HG03025 (cell line): Measurements from ENCODE around the gene CTIF.
"Not testable (repeated sequence)": the region's sequence is repeated elsewhere in the genome, so short reads cannot be mapped to it uniquely, and the experiment has no call there.

ENCODE experiments used
- ATAC-seq: cut with Tn5 transposase; IDR thresholded peaks from one replicate; pipeline ENCODE4 v1.9.1; 2021; ENCODE audit warnings: mild to moderate bottlenecking, moderate library complexity; ENCODE audit not compliant: unreplicated experiment, low FRiP score

Gene CTIF

DNA sequence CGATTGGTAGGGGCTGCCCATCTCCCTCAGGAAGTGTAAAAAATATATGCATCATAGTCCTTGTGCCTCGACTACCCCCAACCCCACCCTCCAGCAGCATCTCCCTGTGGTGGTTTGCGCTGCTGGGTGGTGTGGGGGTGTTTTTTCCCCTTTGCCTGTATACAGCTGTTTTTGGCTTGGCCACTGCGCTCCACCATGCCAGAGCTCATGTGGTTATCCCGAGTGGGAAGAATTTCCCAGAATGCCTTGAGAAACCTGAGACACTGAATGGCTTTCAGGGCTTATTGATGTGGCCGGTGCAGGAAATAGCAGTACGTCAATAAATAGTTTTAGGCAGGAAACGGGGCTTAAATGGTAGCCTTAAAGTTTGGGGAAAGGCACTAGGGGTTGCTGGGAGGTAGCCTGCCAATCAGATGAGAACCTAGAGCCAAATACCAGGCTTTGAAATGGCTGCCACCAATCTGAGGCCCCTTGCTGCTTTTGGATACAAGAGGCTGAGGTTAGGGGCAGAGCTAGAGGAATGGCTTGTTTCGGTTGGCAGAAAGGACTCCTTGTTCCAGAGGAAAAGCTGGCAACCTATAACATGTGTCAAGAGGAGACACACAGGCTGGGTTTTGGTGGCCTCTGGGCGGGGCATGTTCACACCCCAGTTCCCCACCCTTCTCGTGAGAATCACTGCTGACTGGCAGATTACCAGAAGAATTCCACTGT lies 267.9 kb downstream of the CTIF start:
- ATAC-seq = no peak

- no peak for ATAC-seq
These were observed 269.6 kb downstream of the CTIF start for GRCh38 chr18:48808476-48808875.

DNA sequence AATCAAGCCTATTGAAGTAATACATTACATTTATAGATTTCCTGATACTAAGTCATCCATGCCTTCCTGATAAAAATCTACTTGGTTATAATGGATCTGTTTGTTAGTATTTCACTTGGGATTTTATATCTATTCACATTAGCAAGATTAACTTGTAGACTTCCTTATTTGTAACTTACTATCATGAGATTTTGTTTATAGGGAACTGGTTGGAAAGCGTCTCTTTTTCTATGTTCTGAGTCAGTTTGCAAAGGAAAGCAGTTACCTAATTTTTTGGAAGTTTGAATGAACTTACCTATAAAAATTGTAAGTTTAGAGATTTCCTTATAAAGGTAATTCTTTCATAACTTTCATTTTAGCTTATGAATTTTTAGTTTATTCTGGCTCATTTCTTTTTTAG lies 270.5 kb downstream of the CTIF start:
- ATAC-seq = no peak

GRCh38 chr18:48810805-48811204 lies 272.0 kb downstream of the CTIF start:
- no peak for ATAC-seq

GRCh38 chr18:48811401-48811800 lies 272.6 kb downstream of the CTIF start:
- no peak for ATAC-seq

DNA sequence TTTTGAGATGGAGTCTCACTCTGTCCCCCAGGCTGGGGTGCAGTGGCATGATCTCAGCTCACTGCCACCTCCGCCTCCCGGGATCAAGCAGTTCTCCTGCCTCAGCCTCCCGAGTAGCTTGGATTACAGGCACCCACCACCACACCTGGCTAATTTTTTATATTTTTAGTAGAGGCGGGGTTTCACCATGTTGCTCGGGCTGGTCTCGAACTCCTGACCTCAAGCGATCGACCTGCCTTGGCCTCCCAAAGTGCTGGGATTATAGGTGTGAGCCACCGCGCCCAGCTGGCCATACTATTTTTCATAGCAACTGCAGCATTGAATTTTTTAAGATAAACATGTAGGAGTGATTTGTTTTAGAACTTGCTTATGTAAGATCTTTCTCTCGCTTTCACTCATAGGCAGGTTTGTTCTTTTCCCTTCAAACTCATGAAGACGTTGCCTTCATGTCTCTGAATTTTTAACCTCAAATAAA lies 273.2 kb downstream of the CTIF start:
- ATAC-seq = not testable (repeated sequence)

DNA sequence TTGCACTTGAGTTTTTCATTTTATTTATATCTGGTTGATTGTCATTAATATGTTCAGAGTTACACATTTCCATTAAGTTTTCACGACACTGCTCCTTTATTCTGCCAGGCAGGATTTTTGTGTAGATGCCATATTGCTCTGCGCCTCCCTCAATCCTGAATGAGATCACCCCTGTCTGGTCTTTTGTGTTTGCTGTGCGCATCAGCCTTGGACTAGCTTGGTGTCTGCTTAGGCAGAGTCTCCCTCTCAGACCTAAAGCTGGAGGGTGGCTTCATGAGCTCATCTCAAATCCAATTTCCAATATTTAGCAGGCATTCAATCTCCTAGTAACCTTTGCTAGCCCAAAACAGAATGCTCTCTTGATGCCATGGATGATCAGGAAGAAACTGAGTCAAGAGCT lies 274.5 kb downstream of the CTIF start:
- no peak for ATAC-seq

GRCh38 chr18:48813833-48814489 lies 275.1 kb downstream of the CTIF start:
- ATAC-seq = no peak

DNA sequence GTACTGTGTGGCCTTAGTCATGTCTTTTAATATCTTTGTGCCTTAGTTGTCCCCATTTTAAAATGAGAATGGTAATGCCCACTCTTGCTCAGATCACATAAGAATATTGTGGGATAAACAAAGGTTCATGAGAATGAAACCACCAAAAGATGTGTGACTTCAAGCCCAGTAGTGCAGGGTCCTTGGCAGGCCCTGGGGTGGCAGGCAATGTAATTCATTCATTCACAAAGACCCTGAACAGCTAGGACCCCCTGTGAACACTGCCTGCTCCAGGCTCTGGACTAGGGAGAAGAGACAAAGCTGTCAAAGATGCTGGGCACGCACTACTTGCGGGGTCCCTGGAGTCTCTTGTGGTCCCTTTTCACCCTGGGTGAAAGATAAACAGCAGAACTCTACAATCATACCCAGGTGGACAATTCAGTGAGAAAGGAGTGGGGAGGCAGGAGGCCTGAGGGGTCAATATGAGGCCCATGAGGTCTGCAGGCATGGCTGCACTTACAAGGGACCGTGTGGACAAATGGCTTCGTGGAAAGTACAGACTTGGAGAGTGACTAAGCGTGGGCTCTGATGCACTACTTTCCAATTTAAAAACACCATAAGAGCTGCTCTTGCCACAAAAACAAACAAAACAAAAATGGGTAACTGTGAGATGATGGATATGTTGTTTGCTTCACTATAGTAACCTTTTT lies 275.8 kb downstream of the CTIF start:
- no peak for ATAC-seq

DNA sequence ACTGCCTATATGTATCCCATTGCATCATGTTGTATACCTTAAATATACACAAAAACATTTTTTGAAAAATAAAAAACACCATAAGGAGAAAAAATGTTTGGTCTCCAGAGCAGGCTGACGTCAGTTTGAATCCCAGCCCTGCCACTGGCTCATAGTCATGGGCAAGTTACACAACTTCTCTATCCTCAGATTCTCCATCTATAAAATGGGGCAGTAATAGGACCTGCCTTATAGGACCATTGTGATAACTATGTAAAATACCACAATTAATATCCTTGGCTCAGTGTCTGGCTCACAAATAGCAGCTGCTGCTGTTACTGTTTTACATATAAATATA lies 276.3 kb downstream of the CTIF start:
- no peak for ATAC-seq

- ATAC-seq = no peak
These were observed 276.9 kb downstream of the CTIF start for GRCh38 chr18:48815581-48816324.

DNA sequence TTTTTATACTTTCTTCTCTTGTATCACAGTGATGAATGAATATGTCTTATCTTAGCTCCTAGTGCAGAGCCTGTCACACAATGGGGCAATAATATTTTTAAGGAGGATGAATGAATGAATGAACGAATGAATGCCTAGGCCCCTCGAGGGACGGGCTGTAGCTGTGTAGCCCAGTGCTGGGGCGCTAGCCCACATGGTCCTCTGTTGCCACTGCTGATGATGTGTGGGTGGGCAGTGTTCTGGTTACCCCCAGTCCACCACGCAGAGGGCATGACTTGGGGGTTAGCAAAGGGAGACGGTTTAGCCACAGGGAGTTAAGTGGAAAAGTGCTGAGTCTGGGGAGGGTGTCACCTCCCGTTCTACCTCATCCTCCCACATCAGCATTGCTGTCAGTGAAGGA lies 277.7 kb downstream of the CTIF start:
- ATAC-seq = no peak

DNA sequence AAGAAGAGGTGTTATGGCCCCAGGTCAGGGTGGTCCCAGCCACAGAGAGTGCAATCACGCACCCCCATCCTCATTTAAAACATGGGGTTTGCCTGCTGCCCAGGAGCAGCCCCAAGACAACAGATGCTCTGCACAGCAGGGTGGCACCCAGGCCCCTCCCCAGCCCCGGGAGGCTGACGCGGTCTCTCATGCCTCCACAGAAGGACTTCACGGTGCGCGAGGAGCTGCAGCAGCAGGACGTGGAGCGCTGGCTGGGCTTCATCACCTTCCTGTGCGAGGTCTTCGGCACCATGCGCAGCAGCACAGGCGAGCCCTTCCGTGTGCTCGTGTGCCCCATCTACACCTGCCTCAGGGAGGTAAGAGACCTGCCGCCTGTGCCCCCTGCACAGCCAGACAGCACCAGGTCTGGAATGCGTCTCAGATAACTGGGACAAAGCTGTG lies 278.2 kb downstream of the CTIF start:
- no peak for ATAC-seq

- ATAC-seq = no peak
These were observed 279.8 kb downstream of the CTIF start for GRCh38 chr18:48818329-48819254.

- ATAC-seq = no peak
These were observed 280.4 kb downstream of the CTIF start for GRCh38 chr18:48819276-48819675.

DNA sequence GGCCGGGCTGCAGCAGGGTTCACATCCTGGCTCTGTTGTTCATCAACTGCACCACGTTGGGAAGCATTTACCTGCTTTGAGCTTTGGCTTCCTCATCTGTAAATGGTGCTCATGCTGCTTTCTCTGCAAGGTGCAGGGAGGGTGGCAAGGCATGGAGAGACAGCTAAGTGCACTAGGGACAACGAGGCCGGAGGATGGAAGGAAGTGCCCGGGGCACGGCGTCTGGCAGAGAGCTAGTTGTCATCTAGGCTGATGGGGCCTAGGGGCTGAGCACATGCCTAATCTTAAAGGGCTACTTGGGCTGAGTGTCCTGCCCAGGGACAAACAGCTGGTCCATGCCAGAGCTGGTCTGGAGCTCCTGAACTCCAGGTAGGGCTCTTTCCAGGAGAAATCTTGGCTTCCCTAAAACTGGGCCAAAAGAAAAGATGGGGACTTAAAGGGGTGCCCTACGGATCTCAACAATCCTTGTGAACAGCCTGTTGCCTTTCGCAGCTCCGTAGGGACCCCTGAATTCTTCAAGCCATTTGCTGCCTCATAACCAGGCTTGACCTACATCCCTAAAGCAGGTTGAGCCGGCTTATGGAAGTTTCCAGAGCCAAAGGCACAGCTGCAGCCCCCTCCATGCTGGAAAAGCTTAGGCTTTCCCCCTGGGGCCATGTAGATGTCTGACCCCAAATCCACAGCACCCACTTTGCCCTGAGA lies 281.1 kb downstream of the CTIF start:
- ATAC-seq = no peak

DNA sequence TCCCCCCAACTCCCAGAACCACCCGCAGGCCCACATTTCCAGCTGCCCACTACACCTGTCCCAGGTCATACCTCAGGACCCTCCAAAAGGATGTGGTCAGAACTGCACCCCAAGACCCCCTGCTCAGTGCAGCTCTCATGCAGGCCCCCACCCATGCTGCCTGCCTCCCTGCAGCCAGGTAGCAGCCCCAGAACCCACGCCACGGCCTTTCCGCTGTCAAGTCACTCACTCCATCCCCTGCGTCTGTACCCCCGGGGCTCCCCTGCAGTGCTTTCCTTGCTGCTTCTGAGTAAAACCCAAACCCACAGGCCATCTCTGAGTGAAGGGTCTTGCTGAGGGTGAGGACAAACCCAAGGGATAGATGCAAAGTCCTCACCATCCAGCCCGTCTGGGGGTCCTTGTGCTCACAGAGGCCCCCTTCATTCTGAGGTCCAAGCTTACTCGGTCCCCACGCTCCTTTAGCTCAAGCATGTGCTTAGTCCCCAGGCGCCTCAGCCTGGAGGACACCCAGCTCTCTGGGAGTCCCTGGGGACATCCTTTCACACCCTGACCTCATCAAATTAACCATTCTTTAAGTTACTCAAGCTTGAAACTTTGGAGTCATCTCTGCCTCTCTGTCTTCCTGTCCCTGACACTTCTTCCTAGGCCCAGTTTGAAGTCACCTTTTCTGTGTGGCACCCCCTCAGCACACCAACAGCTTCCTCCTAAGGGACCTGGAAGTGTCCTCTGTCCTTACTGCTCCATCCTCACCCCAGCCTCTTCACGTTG lies 281.8 kb downstream of the CTIF start:
- peak; percentile 56 for ATAC-seq

GRCh38 chr18:48821251-48821590 lies 282.4 kb downstream of the CTIF start:
- ATAC-seq = no peak

- no peak for ATAC-seq
These were observed 283.0 kb downstream of the CTIF start for GRCh38 chr18:48821845-48822244.
